Stimulated activated effector memory CD8-positive, alpha-beta T cell treated with anti-CD3 and anti-CD28 coated beads, Interleukin-12 subunit alpha, Interleukin-12 subunit beta, amount 100 ng/mL, for 72 hours (primary cell): Measurements from ENCODE around the gene CACNA1F.
A peak's percentile ranks its signal among the peaks of the same experiment; 100 is the strongest.

ENCODE experiments used
- ATAC-seq: fragments of 150-1000 bp; cut with Tn5 transposase; 2 replicates; pipeline ENCODE4 v1.10.0; 2021
- DNase-seq, 2 donors: peaks; one replicate each; pipeline ENCODE4 v3.0.0; 2021 to 2022; ENCODE audit warnings: low spot score in 2 of 2
- H3K27ac Mint-ChIP-seq: one replicate; pipeline ENCODE4 v1.8.0; 2022; ENCODE audit warnings: mild to moderate bottlenecking, mixed read lengths
- H3K36me3 Mint-ChIP-seq: one replicate; pipeline ENCODE4 v1.8.0; 2022; ENCODE audit warnings: mild to moderate bottlenecking, mixed read lengths
- H3K4me1 Mint-ChIP-seq: one replicate; pipeline ENCODE4 v1.8.0; 2022; ENCODE audit warnings: mixed read lengths
- H3K4me3 Mint-ChIP-seq: one replicate; pipeline ENCODE4 v1.8.0; 2022; ENCODE audit warnings: mild to moderate bottlenecking, mixed read lengths
- H3K9me3 Mint-ChIP-seq: one replicate; pipeline ENCODE4 v1.8.0; 2022; ENCODE audit warnings: mixed read lengths

CACNA1F gene

DNA sequence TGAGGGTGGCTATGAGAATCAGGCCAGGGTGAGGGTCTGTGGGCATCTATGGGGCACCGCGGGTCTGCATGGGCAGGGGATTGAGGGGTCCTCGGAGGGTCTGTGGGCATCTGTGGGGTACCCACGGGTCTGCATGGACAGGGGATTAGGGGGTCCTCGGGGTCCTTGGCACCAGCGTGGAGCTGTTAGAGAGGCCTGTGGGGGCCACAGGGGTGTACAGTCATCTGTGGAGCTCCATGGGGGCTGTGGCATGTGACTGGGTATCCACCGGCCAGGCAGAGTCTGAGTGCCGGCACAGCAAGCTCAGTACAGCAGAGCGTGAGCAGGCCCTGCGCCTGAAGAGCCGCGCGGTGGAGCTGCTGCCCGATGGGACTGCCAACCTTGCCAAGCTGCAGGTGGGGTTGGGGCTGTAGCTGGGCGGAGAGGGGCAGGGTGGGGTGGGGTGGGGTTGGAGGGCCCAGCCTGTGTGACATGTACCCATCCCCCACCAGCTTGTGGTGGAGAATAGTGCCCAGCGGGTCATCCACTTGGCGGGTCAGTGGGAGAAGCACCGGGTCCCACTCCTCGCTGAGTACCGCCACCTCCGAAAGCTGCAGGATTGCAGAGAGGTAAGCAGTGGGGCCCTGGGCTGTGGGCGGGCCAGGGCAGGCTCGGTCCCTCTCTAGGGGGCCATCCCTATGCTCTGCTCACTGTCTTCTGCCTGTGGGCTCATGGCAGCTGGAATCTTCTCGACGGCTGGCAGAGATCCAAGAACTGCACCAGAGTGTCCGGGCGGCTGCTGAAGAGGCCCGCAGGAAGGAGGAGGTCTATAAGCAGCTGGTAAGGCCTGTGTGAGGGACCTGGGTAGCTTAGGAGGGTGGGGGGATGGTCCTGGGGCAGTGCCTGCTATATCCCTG lies 15.0 kb upstream of the CACNA1F start:
- peak; percentile 17 for ATAC-seq
- Mint-ChIP-seq H3K27ac (peak overlapping the region; percentile 73), H3K36me3 (peaks cover 95% of the 10 kb centered on the region), H3K4me1 (peaks cover 34% of the 10 kb centered on the region), H3K4me3 (no peak overlapping the region), H3K9me3 (no peaks in the 10 kb centered on the region)
- no peak for DNase-seq

DNA sequence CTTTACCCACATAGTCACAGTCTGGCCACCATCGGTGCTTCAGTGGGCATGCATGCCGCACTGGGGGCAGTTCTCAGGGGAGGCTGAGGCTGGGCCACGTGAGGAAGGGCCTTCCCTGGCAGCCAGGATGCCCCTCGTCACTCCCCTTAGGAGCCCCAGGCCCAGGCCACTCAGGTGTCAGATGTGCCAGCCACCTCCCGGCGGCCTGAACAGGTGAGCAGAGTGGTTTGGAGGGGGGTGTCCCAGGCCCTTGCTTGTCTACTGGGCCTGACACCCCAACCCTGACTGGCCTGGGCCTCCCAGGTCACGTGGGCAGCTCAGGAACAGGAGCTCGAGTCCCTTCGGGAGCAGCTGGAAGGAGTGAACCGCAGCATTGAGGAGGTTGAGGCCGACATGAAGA lies 14.2 kb upstream of the CACNA1F start:
- peak overlapping the region; percentile 73 for H3K27ac Mint-ChIP-seq
- no peak overlapping the region for H3K4me3 Mint-ChIP-seq
- DNase-seq (no peak), ATAC-seq (no peak)
- H3K9me3 Mint-ChIP-seq, result no peaks in the 10 kb centered on the region
- H3K4me1 Mint-ChIP-seq, result peaks cover 29% of the 10 kb centered on the region
- H3K36me3 Mint-ChIP-seq, result peaks cover 95% of the 10 kb centered on the region

DNA sequence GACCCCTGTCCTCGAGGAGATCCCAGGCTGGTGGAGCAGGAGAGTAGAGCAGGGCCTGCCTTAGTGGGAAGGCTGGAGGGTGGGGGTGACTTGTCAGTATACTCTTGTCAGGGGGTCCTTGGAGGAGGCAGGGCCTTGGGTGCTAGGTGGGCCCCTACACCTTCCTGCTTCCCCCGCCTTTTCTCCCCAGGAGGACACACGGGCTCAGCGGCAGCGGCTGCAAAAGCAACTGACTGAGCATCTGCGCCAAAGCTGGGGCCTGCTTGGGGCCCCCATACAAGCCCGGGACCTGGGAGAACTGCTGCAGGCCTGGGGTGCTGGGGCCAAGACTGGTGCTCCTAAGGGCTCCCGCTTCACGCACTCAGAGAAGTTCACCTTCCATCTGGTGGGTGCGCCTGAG lies 13.4 kb upstream of the CACNA1F start:
- Mint-ChIP-seq H3K27ac (no peak overlapping the region), H3K4me3 (no peak overlapping the region), H3K9me3 (no peaks in the 10 kb centered on the region), H3K4me1 (peaks cover 21% of the 10 kb centered on the region), H3K36me3 (peaks cover 92% of the 10 kb centered on the region)
- no peak for ATAC-seq
- no peak for DNase-seq

DNA sequence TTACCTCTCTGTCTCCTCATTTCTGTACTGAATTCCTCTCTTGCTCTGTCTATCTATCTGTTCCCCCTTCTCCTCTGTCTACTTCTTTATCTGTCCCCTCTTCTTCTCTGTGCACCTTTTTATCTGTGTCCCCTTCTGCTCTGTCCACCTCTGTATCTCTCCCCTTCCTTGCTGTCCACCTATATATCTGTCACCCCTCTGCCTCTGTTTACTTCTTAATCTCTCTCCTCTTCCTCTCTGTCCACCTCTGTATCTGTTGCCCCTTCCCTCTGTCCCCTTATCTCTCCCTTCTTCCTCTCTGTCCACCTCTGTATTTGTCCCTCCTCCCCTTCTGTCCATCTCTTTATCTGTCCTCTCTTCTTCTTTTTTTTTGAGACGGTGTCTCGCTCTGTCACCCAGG lies 11.1 kb upstream of the CACNA1F start:
- Mint-ChIP-seq H3K36me3 (peaks cover 91% of the 10 kb centered on the region), H3K4me1 (peaks cover 6% of the 10 kb centered on the region), H3K27ac (peak overlapping the region; percentile 60), H3K4me3 (no peak overlapping the region), H3K9me3 (no peaks in the 10 kb centered on the region)
- ATAC-seq, result no peak
- no peak for DNase-seq

DNA sequence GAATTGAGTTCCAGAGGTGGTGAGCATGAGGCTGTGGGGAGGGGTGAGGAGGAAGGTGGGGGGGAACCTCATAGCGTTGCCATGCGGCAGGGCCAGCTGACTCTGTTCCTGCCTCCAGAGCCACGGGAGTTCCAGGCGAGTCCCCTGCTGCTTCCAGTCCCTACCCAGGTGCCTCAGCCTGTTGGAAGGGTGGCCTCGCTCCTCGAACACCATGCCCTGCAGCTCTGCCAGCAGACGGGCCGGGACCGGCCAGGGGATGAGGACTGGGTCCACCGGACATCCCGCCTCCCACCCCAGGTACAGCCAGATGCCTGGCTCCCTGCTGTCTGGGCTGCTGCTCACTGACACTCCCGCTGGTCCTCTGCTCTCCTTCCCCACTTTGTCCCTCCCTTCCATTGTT lies 10.0 kb upstream of the CACNA1F start:
- ATAC-seq (no peak), DNase-seq (no peak)
- Mint-ChIP-seq H3K4me3 (no peak overlapping the region), H3K9me3 (no peaks in the 10 kb centered on the region), H3K36me3 (peaks cover 88% of the 10 kb centered on the region), H3K27ac (no peak overlapping the region), H3K4me1 (peaks cover 6% of the 10 kb centered on the region)

DNA sequence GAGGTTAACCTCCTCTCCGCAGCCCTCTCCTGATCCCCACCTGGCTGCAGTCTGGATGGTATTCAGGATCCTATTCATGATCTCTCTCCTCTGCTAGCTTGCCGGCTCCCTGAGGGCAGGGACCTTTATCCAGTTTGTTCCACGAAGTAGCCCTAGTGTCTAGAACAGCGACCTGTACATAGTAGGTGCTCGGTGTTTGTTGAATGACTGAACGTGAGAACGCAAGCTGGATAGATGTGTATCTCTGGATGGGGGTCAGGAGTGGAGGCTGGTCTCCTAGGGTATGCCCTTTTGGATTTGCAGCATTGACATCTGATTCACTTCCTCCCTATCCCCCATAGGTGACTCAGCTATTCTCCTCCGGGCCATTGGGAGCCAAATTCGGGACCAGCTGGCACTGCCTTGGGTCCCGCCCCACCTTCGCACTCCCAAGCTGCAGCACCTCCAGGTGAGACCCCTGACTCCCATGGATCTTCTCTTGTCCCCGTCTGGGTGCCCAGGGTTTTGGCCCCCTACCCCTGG lies 9.5 kb upstream of the CACNA1F start:
- no peak for ATAC-seq
- no peaks in the 10 kb centered on the region for H3K9me3 Mint-ChIP-seq
- no peak overlapping the region for H3K4me3 Mint-ChIP-seq
- H3K27ac Mint-ChIP-seq, result no peak overlapping the region
- peaks cover 88% of the 10 kb centered on the region for H3K36me3 Mint-ChIP-seq
- no peak for DNase-seq
- H3K4me1 Mint-ChIP-seq, result peaks cover 4% of the 10 kb centered on the region

DNA sequence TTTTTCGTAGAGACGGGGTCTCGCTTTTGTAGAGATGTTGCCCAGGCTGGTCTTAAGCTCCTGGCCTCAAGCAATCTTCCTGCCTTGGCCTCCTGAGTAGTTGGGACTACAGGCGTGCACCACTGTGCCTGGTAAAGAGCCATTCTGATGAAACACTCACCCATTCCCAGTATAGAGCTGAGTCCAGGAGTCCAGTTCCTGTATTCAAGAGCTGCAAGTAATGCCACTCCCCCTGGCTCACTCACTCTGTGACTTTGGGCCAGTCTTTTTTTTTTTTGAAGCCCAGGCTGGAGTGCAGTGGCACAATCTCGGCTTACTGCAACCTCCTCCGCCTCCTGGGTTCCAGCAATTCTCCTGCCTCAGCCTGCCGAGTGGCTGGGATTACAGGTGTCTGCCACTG lies 5.6 kb upstream of the CACNA1F start:
- Mint-ChIP-seq H3K27ac (no peak overlapping the region), H3K4me3 (no peak overlapping the region), H3K36me3 (peaks cover 59% of the 10 kb centered on the region), H3K9me3 (no peaks in the 10 kb centered on the region), H3K4me1 (peaks cover 15% of the 10 kb centered on the region)
- ATAC-seq (no peak), DNase-seq (no peak)

DNA sequence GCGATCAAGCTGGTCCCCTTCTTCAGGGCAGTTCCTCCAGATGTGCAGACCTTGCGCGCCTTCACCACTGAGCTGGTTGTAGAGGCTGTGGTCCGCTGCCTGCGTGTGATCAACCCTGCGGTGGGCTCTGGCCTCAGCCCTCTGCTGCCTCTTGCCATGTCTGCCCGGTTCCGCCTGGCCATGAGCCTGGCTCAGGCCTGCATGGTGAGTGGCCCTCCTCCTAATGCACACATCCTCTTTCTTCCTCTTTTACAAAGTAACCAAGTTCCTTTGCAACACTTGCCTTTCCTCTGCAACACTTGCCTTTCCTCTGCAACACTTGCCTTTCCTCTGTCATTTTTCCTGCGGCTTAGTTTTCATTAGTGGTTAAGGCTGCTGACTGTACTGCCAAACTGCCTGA lies 3.9 kb upstream of the CACNA1F start:
- ATAC-seq (no peak), DNase-seq (no peak)
- peaks cover 15% of the 10 kb centered on the region for H3K4me1 Mint-ChIP-seq

DNA sequence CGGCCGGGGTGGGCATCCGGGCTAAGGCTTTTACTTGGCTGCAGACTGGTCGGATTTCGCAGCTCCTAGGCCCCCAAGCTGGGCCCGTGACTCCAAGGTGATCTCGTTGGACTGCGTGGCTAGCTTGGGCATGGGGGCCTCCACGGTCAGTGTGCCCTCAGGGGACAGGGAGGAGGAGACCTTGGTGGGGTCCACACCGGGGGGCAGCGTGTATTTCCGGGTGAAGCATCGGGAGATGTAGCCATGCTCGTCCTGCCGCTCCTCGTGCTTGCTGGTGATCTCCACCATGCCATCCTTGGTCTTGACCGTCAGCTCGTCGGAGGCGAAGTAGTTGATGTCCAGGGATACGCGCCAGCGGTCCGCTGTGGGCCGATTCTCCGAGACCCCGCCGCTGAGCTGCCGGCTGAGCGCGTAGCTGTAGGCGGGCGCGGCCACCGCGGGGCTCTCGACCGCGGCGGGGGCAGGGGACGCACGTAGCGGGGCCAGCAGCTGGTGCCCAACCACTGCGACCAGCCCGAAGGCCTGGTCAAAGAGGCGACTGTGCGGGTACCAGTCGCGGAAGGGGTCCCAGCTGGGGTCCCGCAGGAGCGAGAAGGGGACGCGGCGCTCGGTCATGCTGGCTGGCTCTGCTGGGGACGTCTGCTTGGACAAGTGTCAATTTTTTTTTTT lies 881 bp upstream of the CACNA1F start:
- DNase-seq (no peak), ATAC-seq (no peak)
- Mint-ChIP-seq H3K4me1 (peaks cover 30% of the 10 kb centered on the region), H3K4me3 (no peak overlapping the region), H3K36me3 (peaks cover 20% of the 10 kb centered on the region), H3K9me3 (no peaks in the 10 kb centered on the region), H3K27ac (no peak overlapping the region)

More for the DNA sequence above, 3.9 kb upstream of the CACNA1F start:
- no peaks in the 10 kb centered on the region for H3K9me3 Mint-ChIP-seq
- H3K36me3 Mint-ChIP-seq, result peaks cover 44% of the 10 kb centered on the region
- peak overlapping the region; percentile 92 for H3K4me3 Mint-ChIP-seq
- peak overlapping the region; percentile 97 for H3K27ac Mint-ChIP-seq

DNA sequence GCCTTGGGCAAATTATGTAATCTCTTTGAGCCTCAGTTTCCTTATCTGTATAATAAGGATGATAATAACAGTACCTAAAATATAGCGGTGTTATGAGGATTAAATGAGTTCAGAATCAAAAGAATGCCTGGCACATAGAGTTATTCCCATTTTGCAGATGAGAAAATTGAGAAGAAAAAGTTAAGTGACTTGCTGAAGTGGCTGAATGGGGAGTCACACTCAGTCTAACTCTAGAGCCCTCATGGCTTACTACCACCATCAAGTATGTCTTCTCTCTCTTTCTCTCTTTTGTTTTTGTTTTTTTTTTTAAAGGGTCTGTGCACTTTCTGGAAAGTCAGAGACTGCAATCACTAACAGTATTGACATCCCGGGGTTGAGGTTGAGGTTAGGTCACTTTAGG lies 615 bp downstream of the CACNA1F start:
- Mint-ChIP-seq H3K4me1 (peaks cover 30% of the 10 kb centered on the region), H3K9me3 (no peaks in the 10 kb centered on the region), H3K36me3 (peaks cover 10% of the 10 kb centered on the region), H3K27ac (no peak overlapping the region), H3K4me3 (no peak overlapping the region)
- DNase-seq, result no peak
- ATAC-seq, result no peak

DNA sequence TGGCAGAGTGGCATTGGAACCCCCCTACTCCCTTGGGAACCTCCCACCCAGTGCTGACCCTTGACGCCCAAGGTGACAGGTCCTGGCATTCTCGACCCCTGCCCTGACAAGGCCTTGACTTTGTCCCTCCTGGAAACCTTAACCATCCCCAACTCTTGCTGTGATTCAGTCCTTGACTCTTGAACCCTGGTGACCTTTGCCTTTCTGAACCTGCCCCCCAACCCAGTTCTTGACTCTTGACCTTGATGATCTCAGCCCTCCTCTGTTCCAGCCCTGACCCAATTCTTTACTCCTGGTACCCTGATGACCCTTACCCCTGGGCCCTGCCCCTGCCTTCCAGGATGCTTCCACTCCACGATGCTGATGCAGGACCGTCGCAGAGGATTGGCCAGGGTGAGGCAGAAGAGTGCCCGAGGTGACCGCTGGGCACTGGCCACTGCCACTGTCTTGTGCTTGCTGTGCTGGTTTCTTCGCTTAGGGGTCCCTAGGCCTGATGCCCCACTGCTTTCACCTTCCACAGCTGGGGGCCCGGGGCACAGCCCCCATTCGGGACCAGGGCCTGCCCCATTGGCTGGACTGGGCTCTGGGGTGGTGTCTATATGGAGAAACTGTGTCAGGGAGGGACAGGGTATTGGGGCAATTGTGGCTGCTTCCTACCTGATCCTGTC lies 1.7 kb downstream of the CACNA1F start:
- peaks cover 21% of the 10 kb centered on the region for H3K4me1 Mint-ChIP-seq
- H3K27ac Mint-ChIP-seq, result peak overlapping the region; percentile 88
- no peaks in the 10 kb centered on the region for H3K9me3 Mint-ChIP-seq

DNA sequence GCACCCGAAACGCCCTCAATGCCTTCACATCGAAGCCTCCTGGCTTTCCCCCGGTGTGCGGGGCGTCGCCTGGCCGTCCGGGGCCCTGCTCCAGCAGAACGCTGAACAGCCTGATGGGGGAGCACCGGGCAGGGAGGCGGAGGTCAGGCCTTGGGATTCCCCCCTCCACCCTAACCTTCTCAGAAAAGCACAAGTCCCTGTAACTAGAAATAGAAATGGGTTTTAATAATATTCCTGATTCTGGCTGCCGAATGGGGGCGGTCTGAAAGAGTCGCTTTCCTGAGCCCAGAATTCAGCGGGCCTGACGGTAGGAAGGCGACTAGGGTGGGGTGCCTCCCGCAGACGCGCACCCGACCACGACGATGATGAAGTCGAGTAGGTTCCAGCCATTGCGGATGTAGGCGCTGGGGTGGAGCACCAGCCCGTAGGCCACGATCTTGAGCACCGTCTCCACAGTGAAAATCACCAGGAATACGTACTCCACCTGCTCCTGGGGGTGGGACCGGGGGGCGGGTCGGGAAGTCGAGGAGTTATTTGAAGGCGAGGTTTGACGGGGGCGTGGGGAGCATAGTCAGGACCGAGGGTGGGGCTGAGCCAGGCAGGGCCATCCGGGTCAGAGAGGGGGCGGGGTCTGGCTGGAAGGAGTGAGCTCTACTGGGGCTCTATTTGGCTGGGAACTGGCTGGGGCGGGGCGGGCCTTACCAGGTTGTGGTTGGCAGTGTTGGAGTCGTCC lies 2.5 kb downstream of the CACNA1F start:
- H3K36me3 Mint-ChIP-seq, result no peaks in the 10 kb centered on the region
- H3K27ac Mint-ChIP-seq, result peak overlapping the region; percentile 88
- H3K9me3 Mint-ChIP-seq, result no peaks in the 10 kb centered on the region
- ATAC-seq (peak; percentile 88), DNase-seq (peak; percentile 21 to 74)
- peaks cover 21% of the 10 kb centered on the region for H3K4me1 Mint-ChIP-seq
- peak overlapping the region; percentile 67 for H3K4me3 Mint-ChIP-seq

More for the DNA sequence above, 1.7 kb downstream of the CACNA1F start:
- Mint-ChIP-seq H3K36me3 (no peaks in the 10 kb centered on the region), H3K4me3 (peak overlapping the region; percentile 67)
- no peak for DNase-seq
- no peak for ATAC-seq

DNA sequence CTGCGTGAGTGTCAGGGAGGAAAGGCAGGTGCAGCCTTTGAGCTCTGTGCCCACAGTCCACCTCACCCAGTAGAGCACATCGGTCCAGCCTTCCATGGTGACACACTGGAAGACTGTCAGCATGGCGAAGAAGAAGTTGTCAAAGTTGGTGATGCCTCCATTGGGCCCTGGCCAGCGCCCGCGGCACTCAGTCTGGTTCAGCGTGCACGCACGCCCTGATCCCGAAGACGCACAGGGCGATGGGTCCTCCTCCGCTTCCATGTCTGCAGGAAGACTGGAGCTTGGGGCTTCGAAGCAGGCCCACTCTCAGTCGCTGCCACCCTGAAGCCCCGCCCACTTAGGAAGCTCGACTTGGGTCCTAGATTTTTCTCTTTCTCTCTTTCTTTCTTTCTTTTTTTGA lies 5.0 kb downstream of the CACNA1F start:
- no peaks in the 10 kb centered on the region for H3K9me3 Mint-ChIP-seq
- no peak overlapping the region for H3K27ac Mint-ChIP-seq
- ATAC-seq, result no peak
- peaks cover 15% of the 10 kb centered on the region for H3K4me1 Mint-ChIP-seq
- H3K36me3 Mint-ChIP-seq, result no peaks in the 10 kb centered on the region
- no peak overlapping the region for H3K4me3 Mint-ChIP-seq
- no peak for DNase-seq

DNA sequence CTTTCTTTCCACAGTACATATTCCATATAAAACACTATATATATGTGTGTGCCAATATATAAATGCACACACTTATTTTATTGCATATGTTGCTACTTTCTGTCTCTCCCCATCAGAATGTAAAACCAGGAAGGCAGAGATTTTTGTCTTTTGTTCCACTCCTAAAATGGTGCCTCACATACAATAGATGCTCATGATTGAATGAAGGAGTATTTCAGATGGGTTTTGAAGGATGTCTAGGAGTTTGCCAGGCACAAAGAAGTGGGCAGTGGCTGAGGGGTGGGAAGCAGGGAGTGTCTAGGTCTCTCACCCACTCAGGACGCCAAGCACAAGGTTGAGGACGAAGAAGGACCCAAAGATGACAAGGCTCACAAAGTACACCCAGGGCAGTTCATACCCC lies 5.4 kb downstream of the CACNA1F start:
- Mint-ChIP-seq H3K4me1 (peaks cover 15% of the 10 kb centered on the region), H3K27ac (no peak overlapping the region), H3K36me3 (no peaks in the 10 kb centered on the region), H3K4me3 (no peak overlapping the region), H3K9me3 (no peaks in the 10 kb centered on the region)
- ATAC-seq (no peak), DNase-seq (no peak)

DNA sequence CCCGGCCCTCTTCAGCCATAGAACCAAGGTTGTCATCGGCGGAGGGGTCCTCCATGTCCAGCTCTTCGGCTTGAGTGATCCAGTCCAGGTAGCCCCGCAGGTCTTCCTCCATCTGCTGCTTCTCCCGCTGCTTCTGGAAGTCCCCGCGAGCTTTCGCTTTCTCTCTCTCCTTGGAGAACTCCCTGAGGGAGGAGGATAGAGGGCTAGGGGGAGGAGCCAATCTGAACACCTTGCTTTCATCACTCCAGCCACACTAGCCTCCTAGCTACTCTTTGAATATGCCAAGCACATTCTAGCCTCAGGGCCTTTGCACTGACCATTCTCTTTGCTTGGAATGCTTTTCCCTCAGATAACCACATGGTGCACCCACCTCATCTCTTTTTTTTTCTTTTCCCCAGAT lies 6.2 kb downstream of the CACNA1F start:
- H3K36me3 Mint-ChIP-seq, result no peaks in the 10 kb centered on the region
- ATAC-seq, result no peak
- DNase-seq, result no peak
- no peak overlapping the region for H3K27ac Mint-ChIP-seq
- no peak overlapping the region for H3K4me3 Mint-ChIP-seq
- peaks cover 14% of the 10 kb centered on the region for H3K4me1 Mint-ChIP-seq
- H3K9me3 Mint-ChIP-seq, result no peaks in the 10 kb centered on the region
